OCI-LY7 (cell line): ENCODE results near the gene RAB11B. TPM values are rescaled to one million over a fixed set of nuclear protein-coding genes. Genes with fewer than 3 reads are reported as not detected.

Experiments used
- BruUV-seq: library from RNA; stranded (reverse); fragments of 400-500 nt; replicated peaks from 2 replicates; lab custom pipeline; 2021; lab: Mats Ljungman, UMichigan
- CTCF ChIA-PET: fragments of 300-600 bp; sonication (Branson Sonifier 250); formaldehyde crosslinking; loops from one replicate; lab custom pipeline; 2022; ENCODE audit warnings: antibody characterized with exemption; ENCODE audit not compliant: unreplicated experiment; lab: Charles Lee
- POLR2A ChIA-PET: fragments of 300-600 bp; sonication (Branson Sonifier 250); formaldehyde crosslinking; loops from one replicate; lab custom pipeline; 2022; ENCODE audit warnings: antibody characterized with exemption; lab: Charles Lee
- DNase-seq: peaks from one replicate; pipeline ENCODE4 v3.0.0-alpha.2; 2015; ENCODE audit warnings: low spot score
- H2AFZ ChIP-seq: fragments of 200-600 bp; sonication (generic), shearing (Covaris generic); 2 replicates; pipeline ENCODE4 v1.6.1; 2014; ENCODE audit warnings: mild to moderate bottlenecking, antibody characterized with exemption, low read length, moderate library complexity
- H3K27ac ChIP-seq: fragments of 200-600 bp; sonication (generic); 2 replicates; pipeline ENCODE4 v1.5.1; 2014; ENCODE audit warnings: mixed run types, low read depth, mild to moderate bottlenecking, moderate library complexity, low read length, inconsistent platforms; ENCODE audit not compliant: poor library complexity, severe bottlenecking
- H3K36me3 ChIP-seq: fragments of 200-600 bp; sonication (generic); 2 replicates; pipeline ENCODE4 v1.6.1; 2014; ENCODE audit warnings: mild to moderate bottlenecking, antibody characterized with exemption, low read length, moderate library complexity, mixed read lengths; ENCODE audit not compliant: insufficient read depth
- H3K4me1 ChIP-seq: fragments of 200-600 bp; sonication (generic); 2 replicates; pipeline ENCODE4 v1.5.1; 2014; ENCODE audit warnings: mild to moderate bottlenecking, low read length; ENCODE audit not compliant: insufficient read depth, poor library complexity, severe bottlenecking
- H3K4me2 ChIP-seq: fragments of 200-600 bp; sonication (generic); 2 replicates; pipeline ENCODE4 v1.6.1; 2014; ENCODE audit warnings: mild to moderate bottlenecking, low read length
- H3K4me3 ChIP-seq: fragments of 200-600 bp; sonication (generic); 2 replicates; pipeline ENCODE4 v1.5.1; 2014; ENCODE audit warnings: mild to moderate bottlenecking, low read depth, low read length; ENCODE audit not compliant: poor library complexity, severe bottlenecking
- H3K79me2 ChIP-seq: fragments of 200-600 bp; sonication (generic); 2 replicates; pipeline ENCODE4 v1.6.1; 2016; ENCODE audit warnings: low read depth, mild to moderate bottlenecking, low read length, moderate library complexity, mixed read lengths; ENCODE audit not compliant: insufficient read depth
- H3K9me2 ChIP-seq: fragments of 200-600 bp; sonication (generic); 2 replicates; pipeline ENCODE4 v1.6.1; 2016; ENCODE audit warnings: mild to moderate bottlenecking, low read length, mixed read lengths; ENCODE audit not compliant: insufficient read depth
- H3K9me3 ChIP-seq: fragments of 200-600 bp; sonication (generic); 2 replicates; pipeline ENCODE4 v1.6.1; 2014; ENCODE audit warnings: mild to moderate bottlenecking, mixed run types, low read length, mixed read lengths
- H4K20me1 ChIP-seq: fragments of 200-600 bp; sonication (generic); 2 replicates; pipeline ENCODE4 v1.6.1; 2014; ENCODE audit warnings: mild to moderate bottlenecking, antibody characterized with exemption, low read length, moderate library complexity, mixed read lengths; ENCODE audit not compliant: insufficient read depth
- CTCF ChIP-seq: fragments of 200-600 bp; sonication (generic); conservative IDR thresholded peaks from 2 replicates; pipeline ENCODE4 v1.5.1; 2014; ENCODE audit warnings: mild to moderate bottlenecking, antibody characterized with exemption, low read length, moderate library complexity, mixed read lengths
- EZH2phosphoT487 ChIP-seq: fragments of 200-600 bp; sonication (generic); IDR thresholded peaks from 2 replicates; pipeline ENCODE4 v1.6.1; 2018; ENCODE audit warnings: low read depth, borderline replicate concordance, mild to moderate bottlenecking, mixed run types, antibody characterized with exemption, low read length, moderate library complexity, mixed read lengths
- intact Hi-C: fragments of 100-400 bp; cut with micrococcal nuclease; formaldehyde crosslinking; loops from one replicate; pipeline ENCODE4 v1.10.0; 2022; ENCODE audit not compliant: unreplicated experiment
- total RNA-seq, 2 experiments: library from RNA; depleted of rRNA in 1 of 2; stranded (reverse); fragments of >200 nt in 1 of 2; shearing (Covaris generic) in 1 of 2; gene quantifications; 2 replicates each; pipeline ENCODE4 v1.2.3, GENCODE V29; 2014 to 2022

The RAB11B gene
- total RNA-seq, 2 experiments from 2014 or later = 24.5 to 84.9 TPM

GRCh38 chr19:8361921-8362793, 28.0 kb upstream of the RAB11B start:
- BruUV-seq = no TSS peak
- H3K4me3 ChIP-seq = no peak overlapping the region

GRCh38 chr19:8363803-8364771, 26.1 kb upstream of the RAB11B start, which contains the start of gene ANGPTL4:
Gene ANGPTL4 (plus strand): TSS chr19:8364155. CDS start chr19:8364322, 167 bp downstream.
- BruUV-seq = no TSS peak
- Histone ChIP-seq H4K20me1 (no peaks in the 10 kb centered on the region), H3K4me3 (no peak within 1 kb of the TSS), H3K4me1 (no peaks in the 10 kb centered on the region), H3K79me2 (no peaks in the 10 kb centered on the region), H2AFZ (no peak within 1 kb of the TSS), H3K27ac (no peak within 1 kb of the TSS), H3K36me3 (no peaks in the 10 kb centered on the region), H3K9me3 (no peaks in the 10 kb centered on the region), H3K9me2 (no peaks in the 10 kb centered on the region), H3K4me2 (no peak within 1 kb of the TSS)
- no peak for DNase-seq
- intact Hi-C loops = no loop called here
- ChIA-PET CTCF (no interaction called here), POLR2A (no interaction called here)
- TF ChIP-seq CTCF = no peak
- TF ChIP-seq EZH2phosphoT487 = no peak

More at GRCh38 chr19:8361921-8362793, 28.0 kb upstream of the RAB11B start:
- H2AFZ ChIP-seq = no peak overlapping the region
- TF ChIP-seq EZH2phosphoT487 (no peak), CTCF (no peak)
- no peak for DNase-seq
- no peaks in the 10 kb centered on the region for H3K9me2 ChIP-seq
- H3K4me2 ChIP-seq = no peak overlapping the region
- no peaks in the 10 kb centered on the region for H3K36me3 ChIP-seq
- no peaks in the 10 kb centered on the region for H3K79me2 ChIP-seq
- ChIA-PET POLR2A (no interaction called here), CTCF (no interaction called here)
- intact Hi-C loops = no loop called here
- no peak overlapping the region for H3K27ac ChIP-seq
- no peaks in the 10 kb centered on the region for H3K9me3 ChIP-seq
- no peaks in the 10 kb centered on the region for H3K4me1 ChIP-seq
- H4K20me1 ChIP-seq = no peaks in the 10 kb centered on the region
